Mesenchymal stem cell (in vitro differentiated cells and primary cell): Measurements from ENCODE around the gene CDHR5.

Experiments
- DNase-seq: peaks from one replicate; pipeline ENCODE4 v3.0.0-alpha.2; 2013
- H2AFZ ChIP-seq: one replicate; pipeline ENCODE4 v1.6.1; 2013; ENCODE audit warnings: low read depth, mild to moderate bottlenecking, control low read depth, inconsistent platforms, low read length, moderate library complexity
- H2AK5ac ChIP-seq: 2 replicates; pipeline ENCODE4 v1.6.1; 2013; ENCODE audit warnings: low read length, moderate library complexity, mild to moderate bottlenecking, inconsistent platforms; ENCODE audit not compliant: severe bottlenecking
- H2BK120ac ChIP-seq: one replicate; pipeline ENCODE4 v1.6.1; 2013; ENCODE audit warnings: low read depth, mild to moderate bottlenecking, inconsistent platforms, low read length, moderate library complexity
- H2BK12ac ChIP-seq, 2 experiments: one replicate each; pipeline ENCODE4 v1.6.1; 2013; ENCODE audit warnings: inconsistent platforms in 2 of 2, low read length in 2 of 2, mild to moderate bottlenecking in 2 of 2, moderate library complexity in 2 of 2, control low read depth in 1 of 2
- H2BK15ac ChIP-seq: one replicate; pipeline ENCODE4 v1.6.1; 2013; ENCODE audit warnings: mild to moderate bottlenecking, low read depth, inconsistent platforms; ENCODE audit not compliant: poor library complexity, severe bottlenecking
- H2BK5ac ChIP-seq: 2 replicates; pipeline ENCODE4 v1.6.1; 2013; ENCODE audit warnings: low read depth, mild to moderate bottlenecking, low read length, control low read depth, inconsistent platforms; ENCODE audit not compliant: poor library complexity, severe bottlenecking
- H3K14ac ChIP-seq, 2 experiments: one replicate each; pipeline ENCODE4 v1.6.1; 2013; ENCODE audit warnings: inconsistent platforms in 2 of 2, low read length in 2 of 2, control low read depth in 1 of 2, mild to moderate bottlenecking in 1 of 2, moderate library complexity in 1 of 2
- H3K18ac ChIP-seq, 2 experiments: one replicate each; pipeline ENCODE4 v1.6.1; 2013; ENCODE audit warnings: inconsistent platforms in 2 of 2, low read length in 2 of 2, control low read depth in 1 of 2, low read depth in 1 of 2, mild to moderate bottlenecking in 1 of 2
- H3K23ac ChIP-seq, 2 experiments: one replicate each; pipeline ENCODE4 v1.6.1; 2013; ENCODE audit warnings: inconsistent platforms in 2 of 2, low read length in 2 of 2, mild to moderate bottlenecking in 2 of 2, moderate library complexity in 2 of 2, control low read depth in 1 of 2
- H3K27ac ChIP-seq: 2 replicates; pipeline ENCODE4 v1.5.1; 2013; ENCODE audit warnings: mild to moderate bottlenecking, moderate library complexity, low read length, control low read depth, inconsistent platforms; ENCODE audit not compliant: poor library complexity, severe bottlenecking
- H3K27me3 ChIP-seq, 2 experiments: 2 replicates each; pipeline versions ENCODE4 v1.6.1 to v1.7.0; 2013; ENCODE audit warnings: low read length in 2 of 2, mild to moderate bottlenecking in 2 of 2, moderate library complexity in 2 of 2, control low read depth in 1 of 2, inconsistent platforms in 1 of 2; ENCODE audit not compliant: control insufficient read depth in 1 of 2, insufficient read depth in 1 of 2
- H3K36me3 ChIP-seq, 2 experiments: 2 replicates each; pipeline versions ENCODE4 v1.6.1 to v1.7.0; 2013; ENCODE audit warnings: low read length in 2 of 2, control low read depth in 1 of 2, inconsistent platforms in 1 of 2, low read depth in 1 of 2, mild to moderate bottlenecking in 1 of 2; ENCODE audit not compliant: insufficient read depth in 2 of 2, control insufficient read depth in 1 of 2
- H3K4ac ChIP-seq, 2 experiments: one replicate each; pipeline ENCODE4 v1.6.1; 2013; ENCODE audit warnings: inconsistent platforms in 2 of 2, low read length in 2 of 2, mild to moderate bottlenecking in 2 of 2, moderate library complexity in 2 of 2, control low read depth in 1 of 2, low read depth in 1 of 2
- H3K4me1 ChIP-seq: 2 replicates; pipeline ENCODE4 v1.6.1; 2013; ENCODE audit warnings: low read depth, low read length, control low read depth; ENCODE audit not compliant: control insufficient read depth, insufficient read depth
- H3K4me2 ChIP-seq: 2 replicates; pipeline ENCODE4 v1.6.1; 2013; ENCODE audit warnings: low read length, mild to moderate bottlenecking, inconsistent platforms; ENCODE audit not compliant: poor library complexity, severe bottlenecking
- H3K4me3 ChIP-seq, 2 experiments: 2 replicates each; pipeline versions ENCODE4 v1.5.1 to v1.7.0; 2013; ENCODE audit warnings: low read length in 2 of 2, mild to moderate bottlenecking in 2 of 2, control low read depth in 1 of 2, low read depth in 1 of 2; ENCODE audit not compliant: insufficient read depth in 1 of 2
- H3K79me1 ChIP-seq: replicated peaks from 2 replicates; pipeline ENCODE4 v1.6.1; 2013; ENCODE audit warnings: mild to moderate bottlenecking, control low read depth, low read length, inconsistent platforms; ENCODE audit not compliant: poor library complexity, severe bottlenecking
- H3K9ac ChIP-seq: 2 replicates; pipeline ENCODE4 v1.7.0; 2013; ENCODE audit warnings: mild to moderate bottlenecking, low read length, moderate library complexity
- H3K9me3 ChIP-seq: 2 replicates; pipeline ENCODE4 v1.7.0; 2013; ENCODE audit warnings: mild to moderate bottlenecking, low read length; ENCODE audit not compliant: control insufficient read depth
- H4K8ac ChIP-seq: one replicate; pipeline ENCODE4 v1.6.1; 2013; ENCODE audit warnings: inconsistent platforms, mild to moderate bottlenecking, low read length, moderate library complexity
- H4K91ac ChIP-seq: one replicate; pipeline ENCODE4 v1.6.1; 2013; ENCODE audit warnings: mild to moderate bottlenecking, low read length, inconsistent platforms
- whole genome bisulfite sequencing: methylation state at CpG from one replicate; pipeline ENCODE4 v1.1.7; 2013; ENCODE audit warnings: mixed read lengths; 5-methylcytosine and 5-hydroxymethylcytosine counted together

Gene CDHR5

DNA sequence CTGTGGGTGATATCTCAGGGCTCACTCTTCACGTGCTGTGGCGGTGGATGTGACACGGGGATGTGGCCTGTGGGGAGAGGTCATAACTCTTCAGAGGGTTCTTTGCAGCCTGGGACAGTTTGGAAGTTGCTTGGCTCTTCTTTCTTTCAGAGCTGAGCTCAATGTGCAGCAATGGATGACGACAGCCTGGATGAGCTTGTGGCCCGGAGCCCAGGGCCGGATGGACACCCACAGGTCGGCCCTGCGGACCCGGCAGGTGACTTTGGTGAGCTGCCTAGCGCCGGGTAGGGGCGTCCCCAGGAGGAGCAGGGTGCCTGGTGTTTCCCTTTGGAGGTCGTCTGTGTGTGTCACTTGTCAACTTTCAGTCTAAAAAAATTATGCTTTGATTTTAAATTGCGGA is 43.4 kb downstream of the CDHR5 start:
- H3K14ac ChIP-seq: no peak overlapping the region
- H3K18ac ChIP-seq: no peak overlapping the region
- no peak for DNase-seq
- no peak overlapping the region for H3K23ac ChIP-seq
- no peak overlapping the region for H3K4ac ChIP-seq
- peak overlapping the region; percentile 26 for H3K9ac ChIP-seq
- H2BK12ac ChIP-seq: no peak overlapping the region
- no peak overlapping the region for H4K8ac ChIP-seq
- H3K4me2 ChIP-seq: no peak overlapping the region
- H4K91ac ChIP-seq: no peak overlapping the region
- H3K4me3 ChIP-seq: no peak overlapping the region
- H3K27ac ChIP-seq: no peak overlapping the region
- H3K9me3 ChIP-seq: no peaks in the 10 kb centered on the region
- H3K36me3 ChIP-seq: peaks cover 24 to 49% of the 10 kb centered on the region in 2 experiments
- peaks cover 8% of the 10 kb centered on the region for H3K79me1 ChIP-seq
- WGBS: 97% methylated on average over 14 of the region's 14 CpGs
- no peaks in the 10 kb centered on the region for H3K27me3 ChIP-seq
- no peak overlapping the region for H2AK5ac ChIP-seq
- H2BK120ac ChIP-seq: no peak overlapping the region
- no peak overlapping the region for H2BK5ac ChIP-seq
- peaks cover 35% of the 10 kb centered on the region for H3K4me1 ChIP-seq
- no peak overlapping the region for H2AFZ ChIP-seq
- no peak overlapping the region for H2BK15ac ChIP-seq

DNA sequence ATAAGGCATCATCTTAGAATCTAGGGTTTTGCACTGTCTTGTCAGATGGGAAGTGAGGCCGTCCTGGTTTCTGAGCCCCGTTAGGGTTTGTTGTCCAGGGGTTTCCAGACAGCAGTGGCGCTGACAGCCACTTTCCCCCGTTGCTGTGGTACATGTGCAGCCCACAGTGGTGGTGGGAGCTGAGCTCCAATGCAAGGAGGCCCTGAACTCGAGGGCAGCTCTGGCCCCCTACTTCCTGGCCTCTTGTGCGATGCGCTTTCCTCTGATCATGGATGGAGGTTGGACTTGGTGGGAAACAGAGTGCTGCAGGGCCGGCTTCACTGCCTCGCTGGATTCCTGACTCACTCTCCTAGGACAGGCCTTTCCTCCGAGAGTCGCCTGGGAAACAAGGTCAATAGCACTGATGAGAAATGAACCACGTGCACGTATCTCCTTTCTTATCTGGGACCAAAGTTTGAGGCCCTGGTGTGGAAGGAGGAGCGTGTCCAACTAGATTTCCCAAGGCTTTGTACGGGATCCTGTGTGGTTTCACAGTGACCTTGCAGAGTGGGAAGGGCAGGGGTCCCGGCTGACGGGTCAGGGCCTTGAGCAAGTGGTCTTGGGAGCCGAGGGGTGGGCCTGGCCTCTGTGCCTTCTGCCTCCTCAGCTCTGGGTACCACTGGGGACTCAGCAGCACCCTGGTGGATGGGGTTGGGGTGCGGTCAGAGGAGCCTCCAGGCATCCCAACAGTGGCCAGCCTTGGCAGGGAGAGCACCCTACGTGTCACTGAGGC is 44.7 kb downstream of the CDHR5 start:
- Histone ChIP-seq H3K9me3 (no peaks in the 10 kb centered on the region), H3K4me2 (no peak overlapping the region), H3K4me1 (peaks cover 41% of the 10 kb centered on the region), H2AFZ (no peak overlapping the region), H2BK5ac (no peak overlapping the region), H3K79me1 (peaks cover 8% of the 10 kb centered on the region), H3K14ac (no peak overlapping the region), H4K8ac (no peak overlapping the region), H2BK120ac (no peak overlapping the region), H3K27ac (no peak overlapping the region), H4K91ac (no peak overlapping the region), H3K4ac (no peak overlapping the region), H3K4me3 (peak overlapping the region in 1 of 2 experiments; percentile 5), H2BK12ac (no peak overlapping the region), H3K9ac (peak overlapping the region; percentile 34), H2AK5ac (no peak overlapping the region), H3K36me3 (peaks cover 20 to 47% of the 10 kb centered on the region in 2 experiments), H3K27me3 (peaks cover 1 to 2% of the 10 kb centered on the region in 2 experiments), H2BK15ac (no peak overlapping the region), H3K18ac (no peak overlapping the region), H3K23ac (no peak overlapping the region)
- DNase-seq: no peak
- WGBS: 91% methylated on average over 20 of the region's 20 CpGs

DNA sequence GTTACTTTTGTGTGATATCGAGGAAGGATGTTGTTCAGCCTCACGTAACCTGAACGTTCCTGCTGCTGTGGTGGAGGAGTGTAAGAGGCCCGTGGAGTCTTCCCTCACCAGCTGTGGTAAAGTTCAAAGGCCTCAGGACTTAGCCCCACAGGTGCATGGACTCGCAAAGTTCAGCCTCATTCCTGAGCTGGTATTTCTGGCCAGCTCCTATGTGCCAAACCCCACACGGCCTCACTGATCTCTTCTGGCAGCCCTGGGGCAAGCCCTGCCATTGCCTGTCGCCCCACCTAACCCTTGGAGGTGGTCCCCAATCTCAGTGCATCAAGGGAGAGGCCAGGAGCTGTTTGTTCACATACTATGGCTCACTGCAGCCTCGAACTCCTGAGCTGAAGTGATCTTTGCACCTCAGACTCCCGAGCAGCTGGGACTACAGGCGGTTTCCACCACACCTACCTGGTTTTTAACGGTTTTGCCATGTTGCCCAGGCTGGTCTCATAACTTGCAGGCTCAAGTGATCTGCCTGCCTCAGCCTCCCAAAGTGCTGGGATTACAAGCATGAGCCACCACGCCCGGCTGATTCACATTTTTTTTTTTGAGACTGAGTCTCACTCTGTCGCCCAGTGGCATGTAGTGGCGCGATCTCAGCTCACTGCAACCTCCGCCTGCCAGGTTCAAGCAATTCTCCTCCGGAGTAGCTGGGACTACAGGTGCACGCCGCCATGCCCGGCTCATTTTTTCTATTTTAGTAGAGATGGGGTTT is 46.3 kb downstream of the CDHR5 start:
- Histone ChIP-seq H2AFZ (no peak overlapping the region), H3K4ac (no peak overlapping the region), H3K9ac (peak overlapping the region; percentile 98), H3K27me3 (peaks cover 4 to 7% of the 10 kb centered on the region in 2 experiments), H3K4me2 (peak overlapping the region; percentile 66), H3K23ac (peak overlapping the region in 1 of 2 experiments; percentile 84), H3K18ac (no peak overlapping the region), H3K27ac (no peak overlapping the region), H3K9me3 (no peaks in the 10 kb centered on the region), H4K91ac (no peak overlapping the region), H2BK15ac (no peak overlapping the region), H3K4me3 (peak overlapping the region in 1 of 2 experiments; percentile 99), H2AK5ac (no peak overlapping the region), H2BK5ac (no peak overlapping the region), H3K4me1 (peaks cover 45% of the 10 kb centered on the region), H3K79me1 (peaks cover 3% of the 10 kb centered on the region), H3K14ac (peak overlapping the region in 1 of 2 experiments; percentile 49), H2BK120ac (no peak overlapping the region), H2BK12ac (peak overlapping the region in 1 of 2 experiments; percentile 6), H3K36me3 (peaks cover 12 to 32% of the 10 kb centered on the region in 2 experiments), H4K8ac (no peak overlapping the region)
- 92% methylated on average over 21 of the region's 21 CpGs for WGBS
- DNase-seq: no peak

DNA sequence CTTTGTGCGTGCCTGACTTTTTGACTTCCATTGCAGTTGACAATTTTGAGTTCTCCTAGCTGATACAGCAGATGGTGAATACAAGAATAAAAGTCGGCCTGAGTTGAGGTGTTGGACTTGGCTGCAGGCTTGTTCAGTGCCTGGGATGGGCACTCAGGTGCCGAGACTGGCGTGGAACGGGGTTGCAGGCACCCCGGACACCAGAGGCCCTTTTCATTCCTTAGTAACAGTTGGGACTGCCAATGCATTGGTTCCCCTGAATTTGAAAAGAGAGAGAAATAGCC is 47.2 kb downstream of the CDHR5 start:
- peaks cover 4 to 7% of the 10 kb centered on the region in 2 experiments for H3K27me3 ChIP-seq
- H3K14ac ChIP-seq: no peak overlapping the region
- no peak overlapping the region for H2BK5ac ChIP-seq
- no peak overlapping the region for H2BK120ac ChIP-seq
- no peak overlapping the region for H2AFZ ChIP-seq
- H4K91ac ChIP-seq: no peak overlapping the region
- 84% methylated on average over 5 of the region's 6 CpGs for WGBS
- no peak overlapping the region for H3K18ac ChIP-seq
- peaks cover 3% of the 10 kb centered on the region for H3K79me1 ChIP-seq
- H3K23ac ChIP-seq: peak overlapping the region in 1 of 2 experiments; percentile 2
- H2BK15ac ChIP-seq: no peak overlapping the region
- H3K4me2 ChIP-seq: peak overlapping the region; percentile 66
- peak overlapping the region; percentile 88 for H3K27ac ChIP-seq
- DNase-seq: no peak
- no peaks in the 10 kb centered on the region for H3K9me3 ChIP-seq
- peaks cover 45% of the 10 kb centered on the region for H3K4me1 ChIP-seq
- peak overlapping the region; percentile 98 for H3K9ac ChIP-seq
- peaks cover 9 to 25% of the 10 kb centered on the region in 2 experiments for H3K36me3 ChIP-seq
- H2AK5ac ChIP-seq: no peak overlapping the region
- H2BK12ac ChIP-seq: no peak overlapping the region
- peak overlapping the region; percentile 5 to 8 for H3K4ac ChIP-seq
- no peak overlapping the region for H4K8ac ChIP-seq
- peak overlapping the region; percentile 82 to 99 for H3K4me3 ChIP-seq
